SK-N-SH (cell line): ENCODE results near the gene C1RL. TPM values are rescaled to one million over a fixed set of nuclear protein-coding genes. Genes with fewer than 3 reads are reported as not detected.

Experiments used
- CTCF ChIA-PET: fragments of 300-600, 350-600 bp; formaldehyde crosslinking; extraction: SDS; loops from one replicate; lab custom pipeline; 2021; lab: Yijun Ruan, JAX
- POLR2A ChIA-PET: fragments of 350-600 bp; sonication (Branson Sonifier 250); formaldehyde crosslinking; extraction: SDS; loops from one replicate; lab custom pipeline; 2020; ENCODE audit warnings: antibody characterized with exemption, inconsistent platforms; lab: Yijun Ruan, JAX
- DNase-seq: peaks from one replicate; pipeline ENCODE4 v3.0.0; 2012
- H2AFZ ChIP-seq: fragments of 200-600 bp; sonication (generic); 2 replicates; pipeline ENCODE4 v1.8.1; 2016; ENCODE audit warnings: antibody characterized with exemption, mild to moderate bottlenecking, low read depth
- H3F3A ChIP-seq: fragments of 200-600 bp; sonication (generic); replicated peaks from 2 replicates; pipeline ENCODE3; 2016; ENCODE audit warnings: antibody characterized with exemption, mild to moderate bottlenecking; ENCODE audit not compliant: insufficient read depth
- H3K27ac ChIP-seq, 2 experiments: fragments of 200-500 bp in 1 of 2; fragments of 200-600 bp in 1 of 2; sonication (Bioruptor generic) in 1 of 2; sonication (generic), shearing (Covaris generic) in 1 of 2; 2 replicates each; pipeline versions ENCODE4 v1.5.1 to v1.6.1; 2014 to 2016; ENCODE audit warnings: low read depth in 2 of 2, inconsistent platforms in 1 of 2, low read length in 1 of 2, mild to moderate bottlenecking in 1 of 2, mixed read lengths in 1 of 2
- H3K27me3 ChIP-seq: fragments of 200-600 bp; sonication (generic), shearing (Covaris generic); 2 replicates; pipeline ENCODE4 v1.6.1; 2016; ENCODE audit warnings: mixed run types; ENCODE audit not compliant: insufficient read depth
- H3K36me3 ChIP-seq, 2 experiments: fragments of 200-500 bp in 1 of 2; fragments of 200-600 bp in 1 of 2; sonication (Bioruptor generic) in 1 of 2; sonication (generic) in 1 of 2; replicated peaks in 1 of 2; 2 replicates each; pipeline versions ENCODE3 to v1.5.1; 2014 to 2016; ENCODE audit warnings: low read length in 1 of 2, mild to moderate bottlenecking in 1 of 2; ENCODE audit not compliant: insufficient read depth in 2 of 2, control insufficient read depth in 1 of 2
- H3K4me1 ChIP-seq, 2 experiments: fragments of 200-500 bp in 1 of 2; fragments of 200-600 bp in 1 of 2; sonication (Bioruptor generic) in 1 of 2; sonication (generic), shearing (Covaris generic) in 1 of 2; 2 replicates each; pipeline versions ENCODE4 v1.5.1 to v1.6.1; 2014 to 2016; ENCODE audit warnings: low read depth in 1 of 2, low read length in 1 of 2, mixed run types in 1 of 2; ENCODE audit not compliant: insufficient read depth in 2 of 2, control insufficient read depth in 1 of 2
- H3K4me2 ChIP-seq: fragments of 200-600 bp; sonication (generic), shearing (Covaris generic); 2 replicates; pipeline ENCODE4 v1.6.1; 2017; ENCODE audit warnings: mixed run types
- H3K4me3 ChIP-seq, 2 experiments: fragments of 200-500 bp in 1 of 2; fragments of 200-600 bp in 1 of 2; sonication (Bioruptor generic) in 1 of 2; sonication (generic), shearing (Covaris generic) in 1 of 2; 2 replicates each; pipeline versions ENCODE4 v1.5.1 to v1.8.1; 2014 to 2016; ENCODE audit warnings: low read depth in 2 of 2, inconsistent platforms in 1 of 2, low read length in 1 of 2, mild to moderate bottlenecking in 1 of 2, mixed read lengths in 1 of 2, moderate library complexity in 1 of 2
- H3K79me2 ChIP-seq: fragments of 200-600 bp; sonication (generic); 2 replicates; pipeline ENCODE4 v1.8.1; 2017; ENCODE audit warnings: mild to moderate bottlenecking; ENCODE audit not compliant: insufficient read depth
- H3K9ac ChIP-seq: fragments of 200-600 bp; sonication (generic); 2 replicates; pipeline ENCODE4 v1.6.1; 2017; ENCODE audit warnings: mixed run types
- H3K9me2 ChIP-seq: fragments of 200-600 bp; sonication (generic); 2 replicates; pipeline ENCODE4 v1.6.1; 2017; ENCODE audit warnings: mixed run types
- H3K9me3 ChIP-seq: fragments of 200-600 bp; sonication (generic); 2 replicates; pipeline ENCODE4 v1.6.1; 2017; ENCODE audit warnings: mixed run types, mild to moderate bottlenecking, moderate library complexity
- H4K20me1 ChIP-seq: fragments of 200-600 bp; sonication (generic); 2 replicates; pipeline ENCODE4 v1.6.1; 2017; ENCODE audit warnings: mild to moderate bottlenecking, mixed run types; ENCODE audit not compliant: insufficient read depth
- CHD2 ChIP-seq: fragments of 150-350 bp; IDR thresholded peaks from 2 replicates; pipeline ENCODE4 v1.6.1; 2018; ENCODE audit warnings: low read length; ENCODE audit not compliant: partially characterized antibody
- GABPA ChIP-seq: IDR thresholded peaks from 2 replicates; pipeline ENCODE4 v1.4.0; 2012; ENCODE audit warnings: low read depth, mild to moderate bottlenecking
- GATA2 ChIP-seq: sonication (generic); formaldehyde crosslinking; IDR thresholded peaks from 2 replicates; pipeline ENCODE4 v1.5.0; 2020; ENCODE audit warnings: mild to moderate bottlenecking, missing genetic modification reagents
- IRF3 ChIP-seq: fragments of 150-350 bp; IDR thresholded peaks from 2 replicates; pipeline ENCODE4 v1.6.1; 2016; ENCODE audit warnings: mild to moderate bottlenecking, low read depth, low read length
- JUND ChIP-seq: IDR thresholded peaks from 2 replicates; pipeline ENCODE4 v1.4.0; 2012
- MAX ChIP-seq: IDR thresholded peaks from 2 replicates; pipeline ENCODE4 v1.4.0; 2012; ENCODE audit warnings: low read depth
- MXI1 ChIP-seq: IDR thresholded peaks from 2 replicates; pipeline ENCODE4 v1.6.1; 2012; ENCODE audit warnings: mild to moderate bottlenecking, low read depth, low read length, improper control_type of control experiment
- NFIC ChIP-seq: IDR thresholded peaks from 2 replicates; pipeline ENCODE4 v1.4.0; 2012; ENCODE audit warnings: borderline replicate concordance
- PBX3 ChIP-seq: IDR thresholded peaks from 2 replicates; pipeline ENCODE4; 2012
- POLR2AphosphoS5 ChIP-seq: IDR thresholded peaks from 2 replicates; pipeline ENCODE4 v1.6.1; 2012; ENCODE audit warnings: low read depth, low read length
- RAD21 ChIP-seq: IDR thresholded peaks from 2 replicates; pipeline ENCODE4 v1.6.1; 2012; ENCODE audit warnings: mild to moderate bottlenecking, low read length
- RFX5 ChIP-seq: IDR thresholded peaks from 2 replicates; pipeline ENCODE4 v1.6.1; 2012; ENCODE audit warnings: mild to moderate bottlenecking, improper control_type of control experiment, low read length
- SMC3 ChIP-seq: IDR thresholded peaks from 2 replicates; pipeline ENCODE4 v1.6.1; 2012; ENCODE audit warnings: low read depth, low read length, improper control_type of control experiment
- TCF12 ChIP-seq: IDR thresholded peaks from 2 replicates; pipeline ENCODE4 v1.4.0; 2012
- YY1 ChIP-seq: IDR thresholded peaks from 2 replicates; pipeline ENCODE4 v1.4.0; 2012; ENCODE audit warnings: low read depth, mild to moderate bottlenecking
- WGBS: methylation state at CpG from one replicate; pipeline ENCODE4 v1.1.6; 2017; ENCODE audit warnings: low lambda C conversion rate; 5-methylcytosine and 5-hydroxymethylcytosine counted together
- polyA plus RNA-seq, 3 experiments: library from polyadenylated mRNA; depleted of rRNA; stranded (reverse); fragments of >200 nt; gene quantifications; 2 replicates each; pipeline ENCODE4 v1.2.3, GENCODE V29; 2012
- TF ChIP-seq, protein P1 (sequence below): fragments of 150-350 bp; IDR thresholded peaks from 2 replicates; pipeline ENCODE4 v1.6.1; 2017; ENCODE audit warnings: antibody characterized with exemption, low read length, low read depth, borderline replicate concordance
- TF ChIP-seq, protein P2 (sequence below): IDR thresholded peaks from 2 replicates; pipeline ENCODE4 v1.4.0; 2012; ENCODE audit warnings: low read depth, borderline replicate concordance

Gene C1RL
- polyA plus RNA-seq, 1 of the 3 experiments (the other 2 are of a cell fraction), result 8.3 TPM

GRCh38 chr12:7129872-7130691, 21.1 kb upstream of the C1RL start, which contains the start of gene CLSTN3:
Gene CLSTN3, plus strand, starts transcription at chr12:7130371. Its CDS starts 278 bp downstream, at chr12:7130649.
- TF ChIP-seq PBX3, result peak; percentile 97
- no peak for TF ChIP-seq RFX5
- peak; percentile 39; the same call in 1 of the 2 replicates for TF ChIP-seq IRF3
- TF ChIP-seq CHD2, result peak; percentile 38
- CTCF ChIA-PET, result interaction anchor here (0.9 to 2.8 kb wide), 6 partner anchors 11 to 59 kb away, joined by 3 to 11 read pairs (median 6); no protein-coding TSS in a partner anchor
- Histone ChIP-seq H3K79me2 (no peaks in the 10 kb centered on the region), H4K20me1 (no peaks in the 10 kb centered on the region), H3K4me2 (peak within 1 kb of the TSS; percentile 95), H3K4me1 (peaks cover 0 to 13% of the 10 kb centered on the region in 2 experiments; a peak in 1 of 4 replicates), H3K36me3 (peaks cover 0 to 2% of the 10 kb centered on the region in 2 experiments), H3F3A (no peaks in the 10 kb centered on the region), H3K27ac (peak within 1 kb of the TSS in 1 of 2 experiments; percentile 67; a peak in 1 of 4 replicates), H3K9me2 (no peaks in the 10 kb centered on the region), H3K9me3 (no peaks in the 10 kb centered on the region), H3K27me3 (0 out of 2 replicates have a peak, but pooled peaks cover 7% of the 10 kb centered on the region), H3K9ac (peak within 1 kb of the TSS; percentile 51; the same call in 1 of the 2 replicates), H3K4me3 (peak within 1 kb of the TSS; percentile 71 to 76), H2AFZ (peak within 1 kb of the TSS; percentile 90; the same call in 1 of the 2 replicates)
- POLR2A ChIA-PET, result no interaction called here
- DNase-seq, result peak; percentile 100
- 39% methylated on average over 25 of the region's 40 CpGs for WGBS

- H3K36me3 ChIP-seq, result peaks cover 0 to 2% of the 10 kb centered on the region in 2 experiments
- no peaks in the 10 kb centered on the region for H3K79me2 ChIP-seq
- H3K27ac ChIP-seq, result peak overlapping the region in 1 of 2 experiments; percentile 67; a peak in 1 of 4 replicates
- H3K9me3 ChIP-seq, result no peaks in the 10 kb centered on the region
- H3K9ac ChIP-seq, result peak overlapping the region; percentile 51; the same call in 1 of the 2 replicates
- CTCF ChIA-PET, result interaction anchor here (0.9 to 2.8 kb wide), 4 partner anchors 13 to 20 kb away, joined by 3 to 11 read pairs (median 4); no protein-coding TSS in a partner anchor
- DNase-seq, result no peak
- H3K27me3 ChIP-seq, result 0 out of 2 replicates have a peak, but pooled peaks cover 7% of the 10 kb centered on the region
- H3K4me2 ChIP-seq, result peak overlapping the region; percentile 95
- H3F3A ChIP-seq, result no peaks in the 10 kb centered on the region
- H3K4me1 ChIP-seq, result peaks cover 0 to 13% of the 10 kb centered on the region in 2 experiments; a peak in 1 of 4 replicates
- no peaks in the 10 kb centered on the region for H3K9me2 ChIP-seq
- POLR2A ChIA-PET, result no interaction called here
- H3K4me3 ChIP-seq, result peak overlapping the region; percentile 71 to 76
- no peaks in the 10 kb centered on the region for H4K20me1 ChIP-seq
- 27% methylated on average over 8 of the region's 19 CpGs for WGBS
- H2AFZ ChIP-seq, result peak overlapping the region; percentile 90; the same call in 1 of the 2 replicates
- no peak for TF ChIP-seq PBX3
- no peak for TF ChIP-seq SMC3
- no peak for TF ChIP-seq MAX
- no peak for TF ChIP-seq JUND
- no peak for TF ChIP-seq RFX5
- no peak for TF ChIP-seq GATA2 (CRISPR knock-in tag)
- no peak for TF ChIP-seq CHD2
- no peak for TF ChIP-seq RAD21
- TF ChIP-seq, protein P1, sequence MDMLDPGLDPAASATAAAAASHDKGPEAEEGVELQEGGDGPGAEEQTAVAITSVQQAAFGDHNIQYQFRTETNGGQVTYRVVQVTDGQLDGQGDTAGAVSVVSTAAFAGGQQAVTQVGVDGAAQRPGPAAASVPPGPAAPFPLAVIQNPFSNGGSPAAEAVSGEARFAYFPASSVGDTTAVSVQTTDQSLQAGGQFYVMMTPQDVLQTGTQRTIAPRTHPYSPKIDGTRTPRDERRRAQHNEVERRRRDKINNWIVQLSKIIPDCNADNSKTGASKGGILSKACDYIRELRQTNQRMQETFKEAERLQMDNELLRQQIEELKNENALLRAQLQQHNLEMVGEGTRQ, result no peak
- TF ChIP-seq YY1, result no peak
- no peak for TF ChIP-seq GABPA
- no peak for TF ChIP-seq MXI1
- TF ChIP-seq NFIC, result no peak
- no peak for TF ChIP-seq POLR2AphosphoS5
- no peak for TF ChIP-seq TCF12
- TF ChIP-seq, protein P2, sequence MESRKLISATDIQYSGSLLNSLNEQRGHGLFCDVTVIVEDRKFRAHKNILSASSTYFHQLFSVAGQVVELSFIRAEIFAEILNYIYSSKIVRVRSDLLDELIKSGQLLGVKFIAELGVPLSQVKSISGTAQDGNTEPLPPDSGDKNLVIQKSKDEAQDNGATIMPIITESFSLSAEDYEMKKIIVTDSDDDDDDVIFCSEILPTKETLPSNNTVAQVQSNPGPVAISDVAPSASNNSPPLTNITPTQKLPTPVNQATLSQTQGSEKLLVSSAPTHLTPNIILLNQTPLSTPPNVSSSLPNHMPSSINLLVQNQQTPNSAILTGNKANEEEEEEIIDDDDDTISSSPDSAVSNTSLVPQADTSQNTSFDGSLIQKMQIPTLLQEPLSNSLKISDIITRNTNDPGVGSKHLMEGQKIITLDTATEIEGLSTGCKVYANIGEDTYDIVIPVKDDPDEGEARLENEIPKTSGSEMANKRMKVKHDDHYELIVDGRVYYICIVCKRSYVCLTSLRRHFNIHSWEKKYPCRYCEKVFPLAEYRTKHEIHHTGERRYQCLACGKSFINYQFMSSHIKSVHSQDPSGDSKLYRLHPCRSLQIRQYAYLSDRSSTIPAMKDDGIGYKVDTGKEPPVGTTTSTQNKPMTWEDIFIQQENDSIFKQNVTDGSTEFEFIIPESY, result no peak
These were observed 20.4 kb upstream of the C1RL start for GRCh38 chr12:7129287-7129871.
